Measurements from ENCODE around the gene PRAC2.

Gene PRAC2

DNA sequence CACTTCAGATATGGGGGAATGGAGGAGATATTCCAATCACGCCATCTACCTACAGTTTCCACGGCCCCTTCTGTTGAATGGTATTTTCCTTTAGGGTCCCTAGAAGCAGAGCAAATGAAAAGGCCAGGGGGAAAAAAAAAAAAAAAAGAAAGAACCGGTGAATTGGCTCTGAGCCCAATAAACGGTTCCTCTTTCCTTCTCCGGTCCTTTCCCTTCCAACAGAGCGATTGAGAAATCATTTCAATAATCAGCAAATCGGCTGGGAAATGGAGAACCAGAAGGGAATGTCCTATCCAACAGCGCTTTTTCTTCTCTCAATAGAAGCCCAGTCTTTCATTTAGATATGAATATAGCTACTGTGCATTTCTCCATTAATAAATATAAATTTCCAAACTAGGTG lies 32.4 kb downstream of the PRAC2 start:
- H3K4me1 ChIP-seq (ENCODE audit: control insufficient read depth, low read length): no peaks in the 10 kb centered on the region
- no peaks in the 10 kb centered on the region for H3F3A ChIP-seq (ENCODE audit: control insufficient read depth, insufficient read depth)
- no peak overlapping the region for H3K4me2 ChIP-seq (ENCODE audit: low read length)
- H3K27me3 ChIP-seq (ENCODE audit: control insufficient read depth, low read length): peaks cover 52% of the 10 kb centered on the region
- no peaks in the 10 kb centered on the region for H3K79me2 ChIP-seq (ENCODE audit: control insufficient read depth, low read length)
- H3K9me2 ChIP-seq (replicated peaks; ENCODE audit: control insufficient read depth, low read length): no peaks in the 10 kb centered on the region
- no peak overlapping the region for H3K4me3 ChIP-seq (ENCODE audit: low read length)
- no peaks in the 10 kb centered on the region for H3K36me3 ChIP-seq (ENCODE audit: control insufficient read depth, low read length)
- no peaks in the 10 kb centered on the region for H4K20me1 ChIP-seq (ENCODE audit: control insufficient read depth, insufficient read depth, low read depth, low read length)
- TF ChIP-seq, protein P1, sequence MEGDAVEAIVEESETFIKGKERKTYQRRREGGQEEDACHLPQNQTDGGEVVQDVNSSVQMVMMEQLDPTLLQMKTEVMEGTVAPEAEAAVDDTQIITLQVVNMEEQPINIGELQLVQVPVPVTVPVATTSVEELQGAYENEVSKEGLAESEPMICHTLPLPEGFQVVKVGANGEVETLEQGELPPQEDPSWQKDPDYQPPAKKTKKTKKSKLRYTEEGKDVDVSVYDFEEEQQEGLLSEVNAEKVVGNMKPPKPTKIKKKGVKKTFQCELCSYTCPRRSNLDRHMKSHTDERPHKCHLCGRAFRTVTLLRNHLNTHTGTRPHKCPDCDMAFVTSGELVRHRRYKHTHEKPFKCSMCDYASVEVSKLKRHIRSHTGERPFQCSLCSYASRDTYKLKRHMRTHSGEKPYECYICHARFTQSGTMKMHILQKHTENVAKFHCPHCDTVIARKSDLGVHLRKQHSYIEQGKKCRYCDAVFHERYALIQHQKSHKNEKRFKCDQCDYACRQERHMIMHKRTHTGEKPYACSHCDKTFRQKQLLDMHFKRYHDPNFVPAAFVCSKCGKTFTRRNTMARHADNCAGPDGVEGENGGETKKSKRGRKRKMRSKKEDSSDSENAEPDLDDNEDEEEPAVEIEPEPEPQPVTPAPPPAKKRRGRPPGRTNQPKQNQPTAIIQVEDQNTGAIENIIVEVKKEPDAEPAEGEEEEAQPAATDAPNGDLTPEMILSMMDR (IDR thresholded peaks at IDR 0.05; ENCODE audit: low read depth, low read length, poor library complexity, severe bottlenecking): no peak
- no peak for TF ChIP-seq EZH2phosphoT487 (IDR thresholded peaks at IDR 0.05; ENCODE audit: borderline replicate concordance, low read length)
- no peak overlapping the region for H3K27ac ChIP-seq (ENCODE audit: low read depth, low read length)
- H3K9me3 ChIP-seq (ENCODE audit: control insufficient read depth, insufficient read depth, low read length): no peaks in the 10 kb centered on the region

DNA sequence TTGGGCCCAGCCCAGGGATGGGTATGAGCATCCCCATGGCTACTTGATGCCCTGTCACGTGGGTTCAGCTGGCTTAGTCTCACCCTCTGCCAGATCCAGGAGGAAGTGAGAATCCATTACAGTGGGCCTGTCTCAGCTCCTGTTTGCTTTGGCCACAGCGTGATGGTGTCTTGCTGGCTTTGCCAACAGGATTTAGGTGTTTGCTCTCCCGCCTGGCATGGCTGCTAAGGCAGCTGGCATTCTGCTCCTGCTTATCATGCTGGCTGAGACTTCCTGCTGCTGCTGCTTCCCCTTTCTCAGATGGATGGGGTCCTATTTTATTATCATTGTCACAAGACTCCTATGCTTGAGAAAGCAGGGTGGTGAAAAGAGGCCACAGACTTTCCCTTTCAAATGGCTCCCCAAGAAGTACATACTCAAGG lies 33.9 kb downstream of the PRAC2 start:
- TF ChIP-seq, protein P1 (IDR thresholded peaks at IDR 0.05; ENCODE audit: low read depth, low read length, poor library complexity, severe bottlenecking): no peak
- no peak for TF ChIP-seq EZH2phosphoT487 (IDR thresholded peaks at IDR 0.05; ENCODE audit: borderline replicate concordance, low read length)
- no peak overlapping the region for H3K27ac ChIP-seq (ENCODE audit: low read depth, low read length)
- H3K27me3 ChIP-seq (ENCODE audit: control insufficient read depth, low read length): peaks cover 45% of the 10 kb centered on the region
- no peak overlapping the region for H3K4me3 ChIP-seq (ENCODE audit: low read length)
- no peaks in the 10 kb centered on the region for H3F3A ChIP-seq (ENCODE audit: control insufficient read depth, insufficient read depth)
- no peaks in the 10 kb centered on the region for H3K79me2 ChIP-seq (ENCODE audit: control insufficient read depth, low read length)
- H3K9me3 ChIP-seq (ENCODE audit: control insufficient read depth, insufficient read depth, low read length): no peaks in the 10 kb centered on the region
- H3K36me3 ChIP-seq (ENCODE audit: control insufficient read depth, low read length): no peaks in the 10 kb centered on the region
- no peaks in the 10 kb centered on the region for H3K4me1 ChIP-seq (ENCODE audit: control insufficient read depth, low read length)
- no peaks in the 10 kb centered on the region for H3K9me2 ChIP-seq (replicated peaks; ENCODE audit: control insufficient read depth, low read length)
- no peak overlapping the region for H3K4me2 ChIP-seq (ENCODE audit: low read length)
- H4K20me1 ChIP-seq (ENCODE audit: control insufficient read depth, insufficient read depth, low read depth, low read length): no peaks in the 10 kb centered on the region

DNA sequence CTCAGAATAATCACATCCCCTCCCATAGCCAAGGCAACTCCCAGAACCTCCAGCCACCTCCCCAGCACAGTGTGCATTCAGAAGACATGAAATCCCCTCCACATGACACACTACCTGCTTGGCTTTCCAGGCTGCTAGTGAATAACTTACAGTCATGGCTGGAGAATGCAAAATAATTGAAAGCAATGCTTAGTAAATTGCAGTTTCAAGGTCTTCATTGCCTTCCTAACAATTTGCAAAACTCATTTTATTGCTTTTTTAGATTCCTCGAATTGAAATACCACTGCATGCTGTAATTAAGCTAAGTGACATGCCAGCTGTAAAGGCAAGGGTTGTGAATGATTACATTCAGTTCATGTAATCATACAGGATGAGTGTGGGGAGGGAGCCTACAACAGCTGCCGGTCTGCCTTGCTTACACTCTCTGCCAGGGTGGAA lies 34.6 kb downstream of the PRAC2 start:
- H3F3A ChIP-seq (ENCODE audit: control insufficient read depth, insufficient read depth): no peaks in the 10 kb centered on the region
- H3K4me3 ChIP-seq (ENCODE audit: low read length): no peak overlapping the region
- TF ChIP-seq, protein P1 (IDR thresholded peaks at IDR 0.05; ENCODE audit: low read depth, low read length, poor library complexity, severe bottlenecking): no peak
- TF ChIP-seq EZH2phosphoT487 (IDR thresholded peaks at IDR 0.05; ENCODE audit: borderline replicate concordance, low read length): no peak
- H3K79me2 ChIP-seq (ENCODE audit: control insufficient read depth, low read length): no peaks in the 10 kb centered on the region
- H3K4me2 ChIP-seq (ENCODE audit: low read length): no peak overlapping the region
- peaks cover 44% of the 10 kb centered on the region for H3K27me3 ChIP-seq (ENCODE audit: control insufficient read depth, low read length)
- no peaks in the 10 kb centered on the region for H3K9me2 ChIP-seq (replicated peaks; ENCODE audit: control insufficient read depth, low read length)
- H3K27ac ChIP-seq (ENCODE audit: low read depth, low read length): no peak overlapping the region
- no peaks in the 10 kb centered on the region for H3K4me1 ChIP-seq (ENCODE audit: control insufficient read depth, low read length)
- H4K20me1 ChIP-seq (ENCODE audit: control insufficient read depth, insufficient read depth, low read depth, low read length): no peaks in the 10 kb centered on the region
- no peaks in the 10 kb centered on the region for H3K9me3 ChIP-seq (ENCODE audit: control insufficient read depth, insufficient read depth, low read length)
- H3K36me3 ChIP-seq (ENCODE audit: control insufficient read depth, low read length): no peaks in the 10 kb centered on the region

All from DOHH2 (cell line).